Natural killer cell (primary cell): ENCODE measurements around the gene APBA2. TPM values are rescaled to one million over a fixed set of nuclear protein-coding genes. Genes with fewer than 3 reads are reported as not detected.

ENCODE experiments used
- ATAC-seq, 3 donors: fragments of 150-1000 bp in 2 of 3; fragments of 200-7000 bp in 1 of 3; cut with Tn5 transposase; 1 replicate in 1 of 3; 2 replicates in 2 of 3; pipeline ENCODE4 v1.10.0; 2021; ENCODE audit warnings: mild to moderate bottlenecking in 2 of 3, moderate library complexity in 2 of 3
- DNase-seq, 2 donors: peaks; one replicate each; pipeline versions ENCODE4 v3.0.0 to v3.0.0-alpha.2; 2013 to 2021; ENCODE audit warnings: mixed read lengths in 1 of 2
- H3K27ac ChIP-seq: one replicate; pipeline ENCODE4 v1.5.1; 2013; ENCODE audit warnings: mild to moderate bottlenecking, low read length
- H3K27me3 ChIP-seq: one replicate; pipeline ENCODE4 v1.6.1; 2013; ENCODE audit warnings: low read length; ENCODE audit not compliant: control insufficient read depth, insufficient read depth
- H3K36me3 ChIP-seq: one replicate; pipeline ENCODE4 v1.6.1; 2013; ENCODE audit warnings: low read length; ENCODE audit not compliant: control insufficient read depth, insufficient read depth
- H3K4me1 ChIP-seq: one replicate; pipeline ENCODE4 v1.6.1; 2013; ENCODE audit warnings: low read length; ENCODE audit not compliant: control insufficient read depth, insufficient read depth
- H3K4me3 ChIP-seq: one replicate; pipeline ENCODE4 v1.5.1; 2013; ENCODE audit warnings: low read length
- H3K9me3 ChIP-seq: one replicate; pipeline ENCODE4 v1.6.1; 2013; ENCODE audit warnings: low read length; ENCODE audit not compliant: control insufficient read depth, insufficient read depth
- H3K27ac Mint-ChIP-seq, 2 donors: one replicate each; pipeline ENCODE4 v1.8.0; 2022; ENCODE audit warnings: mild to moderate bottlenecking in 2 of 2, mixed read lengths in 2 of 2, moderate library complexity in 1 of 2
- H3K27me3 Mint-ChIP-seq, 2 donors: one replicate each; pipeline ENCODE4 v1.8.0; 2022; ENCODE audit warnings: low read depth in 2 of 2, mixed read lengths in 2 of 2
- H3K36me3 Mint-ChIP-seq: one replicate; pipeline ENCODE4 v1.8.0; 2022; ENCODE audit warnings: mixed read lengths
- H3K4me1 Mint-ChIP-seq, 2 donors: one replicate each; pipeline ENCODE4 v1.8.0; 2022; ENCODE audit warnings: mixed read lengths in 2 of 2
- H3K4me3 Mint-ChIP-seq: one replicate; pipeline ENCODE4 v1.8.0; 2022; ENCODE audit warnings: mild to moderate bottlenecking, moderate library complexity, mixed read lengths
- H3K9me3 Mint-ChIP-seq, 2 donors: one replicate each; pipeline ENCODE4 v1.8.0; 2022; ENCODE audit warnings: mixed read lengths in 2 of 2
- WGBS: methylation state at CpG from one replicate; pipeline ENCODE4 v1.1.7; 2013; ENCODE audit warnings: missing lambda C conversion rate; ENCODE audit not compliant: insufficient coverage; 5-methylcytosine and 5-hydroxymethylcytosine counted together
- intact Hi-C: fragments of 100-400 bp; cut with micrococcal nuclease; formaldehyde crosslinking; loops from one replicate; pipeline ENCODE4 v1.14.2; 2022
- total RNA-seq, 4 donors: library from RNA; stranded (reverse); fragments of 120-200 nt in 1 of 4; gene quantifications; one replicate each; pipeline versions ENCODE4 v1.2.3 to v1.2.4, GENCODE V29; 2013 to 2022
- TF ChIP-seq, protein P1 (sequence below): fragments of 200-600 bp; IDR thresholded peaks from one replicate; pipeline ENCODE4 v1.8.0; 2022; ENCODE audit warnings: antibody characterized with exemption

The APBA2 gene
- total RNA-seq, 3 donors from 2014 or later (not counting 1 experiment from before 2014, with no cell fraction given), result 96.4 to 119 (median 97.9) TPM

DNA sequence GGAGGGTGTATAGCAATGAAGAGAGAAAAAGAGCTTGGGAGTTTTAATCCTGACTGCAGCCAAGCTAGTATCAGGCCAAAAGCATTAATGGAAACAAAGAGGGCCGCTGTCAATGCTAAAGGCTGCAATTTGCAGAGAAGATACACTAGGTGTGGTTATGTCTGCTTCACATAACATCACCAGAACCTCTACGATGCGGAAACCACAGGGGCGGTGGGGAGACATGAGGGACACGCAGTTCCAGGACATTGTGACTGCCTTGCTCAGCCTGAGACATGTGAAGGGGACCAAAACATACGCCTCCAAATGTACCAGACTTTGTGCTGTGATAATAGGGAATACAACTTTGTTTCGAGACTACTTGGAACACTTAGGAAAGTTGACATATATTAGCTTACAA, 88.4 kb downstream of the APBA2 start:
- Mint-ChIP-seq H3K4me1 (peaks cover 53 to 57% of the 10 kb centered on the region in 2 donors), H3K27ac (peak overlapping the region; percentile 93 to 95), H3K4me3 (peak overlapping the region; percentile 61), H3K9me3 (no peaks in the 10 kb centered on the region), H3K27me3 (no peaks in the 10 kb centered on the region), H3K36me3 (no peaks in the 10 kb centered on the region)
- Histone ChIP-seq H3K27ac (peak overlapping the region; percentile 77), H3K9me3 (no peaks in the 10 kb centered on the region), H3K4me1 (peaks cover 8% of the 10 kb centered on the region), H3K4me3 (no peak overlapping the region), H3K27me3 (no peaks in the 10 kb centered on the region), H3K36me3 (no peaks in the 10 kb centered on the region)
- DNase-seq (peak; percentile 51 to 73), ATAC-seq (peak; percentile 82 to 96 (median 90))
- TF ChIP-seq, protein P1, sequence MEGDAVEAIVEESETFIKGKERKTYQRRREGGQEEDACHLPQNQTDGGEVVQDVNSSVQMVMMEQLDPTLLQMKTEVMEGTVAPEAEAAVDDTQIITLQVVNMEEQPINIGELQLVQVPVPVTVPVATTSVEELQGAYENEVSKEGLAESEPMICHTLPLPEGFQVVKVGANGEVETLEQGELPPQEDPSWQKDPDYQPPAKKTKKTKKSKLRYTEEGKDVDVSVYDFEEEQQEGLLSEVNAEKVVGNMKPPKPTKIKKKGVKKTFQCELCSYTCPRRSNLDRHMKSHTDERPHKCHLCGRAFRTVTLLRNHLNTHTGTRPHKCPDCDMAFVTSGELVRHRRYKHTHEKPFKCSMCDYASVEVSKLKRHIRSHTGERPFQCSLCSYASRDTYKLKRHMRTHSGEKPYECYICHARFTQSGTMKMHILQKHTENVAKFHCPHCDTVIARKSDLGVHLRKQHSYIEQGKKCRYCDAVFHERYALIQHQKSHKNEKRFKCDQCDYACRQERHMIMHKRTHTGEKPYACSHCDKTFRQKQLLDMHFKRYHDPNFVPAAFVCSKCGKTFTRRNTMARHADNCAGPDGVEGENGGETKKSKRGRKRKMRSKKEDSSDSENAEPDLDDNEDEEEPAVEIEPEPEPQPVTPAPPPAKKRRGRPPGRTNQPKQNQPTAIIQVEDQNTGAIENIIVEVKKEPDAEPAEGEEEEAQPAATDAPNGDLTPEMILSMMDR, result no peak
- intact Hi-C loops, result loop anchor here (1.0 kb wide), 2 partner anchors 36 to 88 kb away; no protein-coding TSS in a partner anchor
- 54% methylated on average over 7 of the region's 7 CpGs for WGBS

DNA sequence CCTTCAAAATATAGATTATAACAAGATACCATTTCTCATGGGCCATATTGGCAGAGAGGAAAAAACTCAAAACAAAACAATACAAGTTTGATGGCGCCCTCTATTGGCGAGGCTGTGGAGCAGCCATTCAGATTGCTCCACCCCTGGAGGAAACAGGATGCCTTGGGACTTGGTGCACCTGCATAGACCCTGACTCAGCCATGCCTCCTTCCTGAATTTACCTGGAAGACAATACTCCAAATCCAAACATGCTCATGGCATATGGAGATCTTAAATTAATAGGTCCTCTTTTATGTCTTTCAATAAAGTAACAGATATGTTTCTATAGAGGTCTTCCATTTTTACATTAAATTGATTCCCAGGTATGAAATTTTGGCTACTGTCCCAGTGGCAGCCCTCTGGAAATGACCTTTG, 90.0 kb downstream of the APBA2 start:
- Histone ChIP-seq H3K27me3 (no peaks in the 10 kb centered on the region), H3K4me3 (no peak overlapping the region), H3K4me1 (peaks cover 8% of the 10 kb centered on the region), H3K9me3 (no peaks in the 10 kb centered on the region), H3K27ac (no peak overlapping the region), H3K36me3 (no peaks in the 10 kb centered on the region)
- Mint-ChIP-seq H3K4me1 (peaks cover 67 to 69% of the 10 kb centered on the region in 2 donors), H3K27ac (peak overlapping the region in 1 of 2 donors; percentile 93), H3K27me3 (no peaks in the 10 kb centered on the region), H3K4me3 (peak overlapping the region; percentile 35), H3K36me3 (no peaks in the 10 kb centered on the region), H3K9me3 (no peaks in the 10 kb centered on the region)
- WGBS, result 3% methylated on average over 2 of the region's 2 CpGs
- intact Hi-C loops, result no loop called here
- TF ChIP-seq, protein P1, result peak; percentile 94
- peak in 1 of 2 donors; percentile 86 for DNase-seq
- ATAC-seq, result peak; percentile 67 to 71 (median 70)

DNA sequence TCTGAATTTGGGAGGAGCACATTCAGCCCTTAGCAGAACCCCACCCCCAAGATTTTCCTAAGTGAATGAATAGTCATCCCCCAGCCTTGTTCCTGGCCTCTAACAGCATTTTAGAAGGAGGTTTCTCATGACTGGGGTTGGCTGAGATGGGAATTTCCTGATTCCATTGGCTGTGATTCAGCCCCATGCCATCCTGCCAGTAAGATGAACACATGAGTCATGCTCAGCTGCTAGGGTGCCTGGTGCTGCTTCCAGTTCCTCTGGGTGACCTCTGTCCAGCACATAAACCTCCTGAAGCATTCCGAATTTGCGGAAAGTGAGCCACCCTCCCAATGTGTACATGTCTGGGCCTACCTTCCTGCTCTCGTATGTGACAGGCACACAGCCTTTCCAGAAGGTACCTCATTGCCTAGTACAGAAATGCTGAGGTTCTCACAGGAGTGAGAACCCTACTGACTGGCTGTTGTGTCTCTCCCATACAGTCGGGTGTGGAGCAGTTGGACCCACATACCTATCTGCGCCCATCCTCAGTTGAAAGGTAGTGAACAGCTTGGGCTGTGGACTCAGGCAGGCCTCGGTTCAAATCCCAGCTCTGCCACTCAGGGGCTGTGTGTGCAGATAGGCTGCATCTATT, 91.7 kb downstream of the APBA2 start:
- Histone ChIP-seq H3K9me3 (no peaks in the 10 kb centered on the region), H3K27ac (no peak overlapping the region), H3K27me3 (no peaks in the 10 kb centered on the region), H3K4me1 (peaks cover 8% of the 10 kb centered on the region), H3K36me3 (no peaks in the 10 kb centered on the region), H3K4me3 (no peak overlapping the region)
- DNase-seq, result no peak
- Mint-ChIP-seq H3K36me3 (no peaks in the 10 kb centered on the region), H3K27me3 (no peaks in the 10 kb centered on the region), H3K27ac (no peak overlapping the region), H3K4me3 (no peak overlapping the region), H3K9me3 (no peaks in the 10 kb centered on the region), H3K4me1 (peaks cover 56 to 67% of the 10 kb centered on the region in 2 donors)
- WGBS, result 94% methylated on average over 6 of the region's 6 CpGs
- intact Hi-C loops, result no loop called here
- no peak for ATAC-seq
- TF ChIP-seq, protein P1, result no peak

DNA sequence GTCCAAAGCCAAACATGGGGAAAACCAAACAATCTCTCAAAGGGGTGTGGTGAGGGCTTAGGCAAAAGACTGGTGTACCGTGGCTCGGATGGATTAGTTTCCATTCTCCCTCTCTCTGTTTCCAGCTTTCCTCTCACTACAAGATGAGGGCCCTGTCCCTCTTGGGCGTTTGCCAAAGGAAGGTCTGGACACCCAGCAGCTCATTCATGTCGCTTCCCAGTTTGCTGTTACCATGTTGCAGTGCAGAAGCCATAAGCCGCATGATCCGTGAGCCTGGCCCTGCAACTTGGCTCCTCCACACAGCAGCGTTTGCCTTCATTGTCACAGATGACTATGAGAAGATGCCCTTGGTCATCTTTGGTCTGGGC, 92.2 kb downstream of the APBA2 start:
- TF ChIP-seq, protein P1, result no peak
- intact Hi-C loops, result no loop called here
- Histone ChIP-seq H3K36me3 (no peaks in the 10 kb centered on the region), H3K27me3 (no peaks in the 10 kb centered on the region), H3K27ac (no peak overlapping the region), H3K9me3 (no peaks in the 10 kb centered on the region), H3K4me3 (no peak overlapping the region), H3K4me1 (peaks cover 8% of the 10 kb centered on the region)
- DNase-seq (no peak), ATAC-seq (no peak)
- no peaks in the 10 kb centered on the region for H3K36me3 Mint-ChIP-seq
- H3K27me3 Mint-ChIP-seq, result no peaks in the 10 kb centered on the region
- whole genome bisulfite sequencing, result 92% methylated on average over 7 of the region's 7 CpGs
- H3K4me3 Mint-ChIP-seq, result no peak overlapping the region
- H3K9me3 Mint-ChIP-seq, result no peaks in the 10 kb centered on the region
- no peak overlapping the region for H3K27ac Mint-ChIP-seq
- peaks cover 54 to 64% of the 10 kb centered on the region in 2 donors for H3K4me1 Mint-ChIP-seq
